KMS-11 (cell line): ENCODE data around the gene MACROD1.

Source experiments
- H2AFZ ChIP-seq: fragments of 200-600 bp; sonication (generic); 2 replicates; pipeline ENCODE4 v1.6.1; 2016; ENCODE audit warnings: antibody characterized with exemption, mixed run types, low read depth
- H3K27ac ChIP-seq: fragments of 200-600 bp; sonication (generic); 2 replicates; pipeline ENCODE4 v1.6.1; 2016; ENCODE audit warnings: mild to moderate bottlenecking, mixed run types
- H3K27me3 ChIP-seq: fragments of 200-600 bp; sonication (generic); 2 replicates; pipeline ENCODE4 v1.6.1; 2017; ENCODE audit warnings: mild to moderate bottlenecking, low read depth, mixed run types, moderate library complexity; ENCODE audit not compliant: insufficient read depth
- H3K36me3 ChIP-seq: fragments of 200-600 bp; sonication (generic); 2 replicates; pipeline ENCODE4 v1.6.1; 2017; ENCODE audit warnings: mild to moderate bottlenecking, mixed run types; ENCODE audit not compliant: insufficient read depth
- H3K4me1 ChIP-seq: fragments of 200-600 bp; sonication (generic); 2 replicates; pipeline ENCODE4 v1.6.1; 2016; ENCODE audit warnings: mild to moderate bottlenecking, low read depth, mixed run types; ENCODE audit not compliant: poor library complexity, severe bottlenecking
- H3K4me2 ChIP-seq: fragments of 200-600 bp; sonication (generic); 2 replicates; pipeline ENCODE4 v1.7.0; 2016; ENCODE audit warnings: mild to moderate bottlenecking, mixed run types
- H3K4me3 ChIP-seq: fragments of 200-600 bp; sonication (generic); IDR thresholded peaks from 2 replicates; pipeline ENCODE4 v1.6.1; 2017; ENCODE audit warnings: low read depth, low read length, mixed read lengths; ENCODE audit not compliant: insufficient read depth
- H3K79me2 ChIP-seq: fragments of 200-600 bp; sonication (generic); 2 replicates; pipeline ENCODE4 v1.6.1; 2016; ENCODE audit warnings: low read depth, mixed run types; ENCODE audit not compliant: insufficient read depth
- H3K9ac ChIP-seq: fragments of 200-600 bp; sonication (generic); 2 replicates; pipeline ENCODE4 v1.6.1; 2016; ENCODE audit warnings: mild to moderate bottlenecking, mixed run types
- H4K20me1 ChIP-seq: fragments of 200-600 bp; sonication (generic); 2 replicates; pipeline ENCODE4 v1.6.1; 2016; ENCODE audit warnings: mild to moderate bottlenecking, mixed run types; ENCODE audit not compliant: insufficient read depth
- TF ChIP-seq, protein P1 (sequence below): fragments of 200-600 bp; sonication (generic); conservative IDR thresholded peaks from 2 replicates; pipeline ENCODE4 v1.6.1; 2017; ENCODE audit warnings: low read depth, mild to moderate bottlenecking, antibody characterized with exemption, low read length, moderate library complexity, mixed read lengths

The MACROD1 gene

DNA sequence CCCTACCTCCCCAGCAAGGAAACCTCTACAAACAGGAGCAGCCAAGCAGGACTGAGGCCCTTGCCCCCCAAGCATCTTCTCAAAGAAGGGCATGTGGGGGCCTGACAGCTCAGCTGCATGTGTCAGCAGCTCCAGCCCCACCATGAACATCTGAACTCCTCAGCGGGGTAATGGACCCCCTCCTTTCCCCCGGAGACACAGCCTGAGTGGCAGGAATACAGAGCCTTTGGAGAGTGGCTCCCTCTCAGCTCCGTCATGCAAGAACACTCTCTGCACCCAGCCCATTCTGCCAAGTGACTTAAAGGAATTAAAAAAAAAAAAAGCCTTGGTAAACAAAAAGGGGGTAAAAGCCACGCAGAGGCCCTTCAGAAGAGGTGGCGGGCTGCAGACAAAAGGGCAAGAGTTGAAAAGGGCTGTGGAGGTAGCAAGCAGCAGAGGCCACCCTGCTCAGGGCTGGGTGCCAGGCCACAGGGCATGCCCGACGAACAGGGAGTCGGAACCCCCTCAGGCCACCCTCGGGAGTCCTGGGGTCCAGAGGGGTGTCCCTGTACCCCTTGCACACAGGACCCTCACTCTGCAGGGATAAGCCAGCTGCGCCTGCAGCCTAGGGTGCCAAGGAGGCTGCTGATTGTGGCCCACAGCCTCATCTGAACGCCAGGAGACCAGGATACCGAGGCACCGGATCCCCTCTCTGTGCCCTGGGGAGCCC, 62.5 kb downstream of the MACROD1 start:
- no peak overlapping the region for H3K4me2 ChIP-seq
- no peaks in the 10 kb centered on the region for H4K20me1 ChIP-seq
- H2AFZ ChIP-seq: no peak overlapping the region
- H3K9ac ChIP-seq: no peak overlapping the region
- no peaks in the 10 kb centered on the region for H3K36me3 ChIP-seq
- H3K27me3 ChIP-seq: no peaks in the 10 kb centered on the region
- H3K4me1 ChIP-seq: no peaks in the 10 kb centered on the region
- H3K27ac ChIP-seq: no peak overlapping the region
- no peaks in the 10 kb centered on the region for H3K79me2 ChIP-seq
- H3K4me3 ChIP-seq: no peak overlapping the region
- TF ChIP-seq, protein P1, sequence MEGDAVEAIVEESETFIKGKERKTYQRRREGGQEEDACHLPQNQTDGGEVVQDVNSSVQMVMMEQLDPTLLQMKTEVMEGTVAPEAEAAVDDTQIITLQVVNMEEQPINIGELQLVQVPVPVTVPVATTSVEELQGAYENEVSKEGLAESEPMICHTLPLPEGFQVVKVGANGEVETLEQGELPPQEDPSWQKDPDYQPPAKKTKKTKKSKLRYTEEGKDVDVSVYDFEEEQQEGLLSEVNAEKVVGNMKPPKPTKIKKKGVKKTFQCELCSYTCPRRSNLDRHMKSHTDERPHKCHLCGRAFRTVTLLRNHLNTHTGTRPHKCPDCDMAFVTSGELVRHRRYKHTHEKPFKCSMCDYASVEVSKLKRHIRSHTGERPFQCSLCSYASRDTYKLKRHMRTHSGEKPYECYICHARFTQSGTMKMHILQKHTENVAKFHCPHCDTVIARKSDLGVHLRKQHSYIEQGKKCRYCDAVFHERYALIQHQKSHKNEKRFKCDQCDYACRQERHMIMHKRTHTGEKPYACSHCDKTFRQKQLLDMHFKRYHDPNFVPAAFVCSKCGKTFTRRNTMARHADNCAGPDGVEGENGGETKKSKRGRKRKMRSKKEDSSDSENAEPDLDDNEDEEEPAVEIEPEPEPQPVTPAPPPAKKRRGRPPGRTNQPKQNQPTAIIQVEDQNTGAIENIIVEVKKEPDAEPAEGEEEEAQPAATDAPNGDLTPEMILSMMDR: no peak

DNA sequence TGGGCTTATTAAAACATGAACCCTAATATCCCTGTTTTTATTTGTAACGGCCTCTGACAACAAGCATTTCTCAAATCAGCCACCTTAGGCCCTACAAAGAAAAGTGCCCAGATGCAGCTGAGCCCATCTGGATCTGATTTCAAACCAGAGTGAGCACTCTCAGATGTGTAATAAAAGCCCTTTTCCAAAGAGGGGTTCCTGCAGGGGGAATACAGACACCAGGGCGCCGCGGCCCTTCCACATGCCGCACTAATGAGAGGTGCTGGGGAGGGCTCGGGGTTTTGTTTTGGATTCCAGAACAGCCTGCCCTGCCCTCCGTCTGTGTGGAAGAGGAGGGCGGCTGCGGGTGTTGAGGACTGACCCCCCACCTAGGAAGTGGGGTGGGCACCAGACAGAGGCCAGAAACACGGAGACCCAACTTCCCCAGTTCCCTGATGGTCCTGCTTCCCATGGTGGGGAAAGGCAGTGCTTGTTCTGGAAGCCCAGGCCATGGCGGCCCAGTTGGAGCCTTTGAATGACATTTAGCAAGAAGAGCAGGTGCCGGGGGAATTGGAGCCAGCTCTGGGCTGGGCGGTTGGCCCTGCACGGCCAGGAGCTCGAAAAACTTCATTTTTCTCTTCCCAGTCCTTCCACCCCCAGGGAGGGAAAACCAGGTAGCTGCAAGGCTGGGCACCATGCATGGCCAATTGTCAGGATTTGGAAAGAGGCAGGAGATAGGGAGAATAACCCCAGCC, 63.7 kb downstream of the MACROD1 start:
- Histone ChIP-seq H2AFZ (no peak overlapping the region), H3K36me3 (no peaks in the 10 kb centered on the region), H3K27ac (no peak overlapping the region), H4K20me1 (no peaks in the 10 kb centered on the region), H3K27me3 (no peaks in the 10 kb centered on the region), H3K79me2 (no peaks in the 10 kb centered on the region), H3K4me2 (no peak overlapping the region), H3K4me3 (no peak overlapping the region), H3K9ac (no peak overlapping the region), H3K4me1 (no peaks in the 10 kb centered on the region)
- TF ChIP-seq, protein P1: no peak

- Histone ChIP-seq H3K4me3 (no peak overlapping the region), H3K27ac (no peak overlapping the region), H3K36me3 (no peaks in the 10 kb centered on the region), H4K20me1 (no peaks in the 10 kb centered on the region), H2AFZ (no peak overlapping the region), H3K27me3 (no peaks in the 10 kb centered on the region), H3K79me2 (no peaks in the 10 kb centered on the region), H3K4me2 (no peak overlapping the region), H3K9ac (no peak overlapping the region), H3K4me1 (no peaks in the 10 kb centered on the region)
- TF ChIP-seq, protein P1: no peak
Measured at GRCh38 chr11:64101461-64101860, 64.5 kb downstream of the MACROD1 start.

DNA sequence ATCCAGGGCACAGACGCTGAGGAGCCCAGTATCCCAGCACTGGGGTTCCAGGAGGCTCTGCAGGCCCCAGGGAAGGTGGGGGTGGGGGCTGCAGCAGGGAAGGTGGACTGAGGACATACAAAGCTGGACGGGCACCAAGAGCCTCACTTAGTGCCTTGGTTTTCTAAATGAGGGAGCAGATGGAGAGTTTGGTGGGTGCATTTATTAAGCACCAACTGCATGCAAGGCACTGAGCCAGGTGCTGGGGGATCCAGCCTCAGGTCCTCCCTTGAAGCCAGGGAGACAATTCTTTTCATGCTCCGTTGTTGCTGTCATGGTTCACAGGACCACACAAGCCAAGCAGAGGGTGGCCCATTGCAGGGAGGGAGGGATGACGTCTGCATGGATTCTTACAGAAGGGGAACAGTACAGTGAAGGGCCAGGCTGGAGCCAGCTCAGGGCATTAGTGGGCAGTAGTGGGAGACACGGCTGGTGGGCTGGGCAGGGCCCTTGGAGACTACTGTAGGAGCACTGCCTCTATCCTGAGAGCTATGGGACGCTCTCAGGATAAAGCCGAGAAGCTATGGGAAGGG, 65.0 kb downstream of the MACROD1 start:
- H3K79me2 ChIP-seq: no peaks in the 10 kb centered on the region
- H3K4me2 ChIP-seq: no peak overlapping the region
- no peaks in the 10 kb centered on the region for H4K20me1 ChIP-seq
- no peak overlapping the region for H2AFZ ChIP-seq
- H3K27me3 ChIP-seq: no peaks in the 10 kb centered on the region
- no peaks in the 10 kb centered on the region for H3K36me3 ChIP-seq
- TF ChIP-seq, protein P1: no peak
- H3K27ac ChIP-seq: no peak overlapping the region
- no peak overlapping the region for H3K9ac ChIP-seq
- H3K4me3 ChIP-seq: no peak overlapping the region
- H3K4me1 ChIP-seq: no peaks in the 10 kb centered on the region
